H9 (cell line): ENCODE measurements around the gene TRPM3. TPM values are rescaled to one million over a fixed set of nuclear protein-coding genes. Genes with fewer than 3 reads are reported as not detected.

Experiments used
- DNase-seq: peaks from one replicate; pipeline ENCODE4 v3.0.0-alpha.2; 2017
- H2AFZ ChIP-seq: one replicate; pipeline ENCODE4 v1.6.1; 2013; ENCODE audit warnings: mild to moderate bottlenecking, low read length, control low read depth, moderate library complexity
- H2AK5ac ChIP-seq: 2 replicates; pipeline ENCODE4 v1.6.1; 2013; ENCODE audit warnings: low read length, control low read depth, mixed read lengths; ENCODE audit not compliant: insufficient read length
- H2BK120ac ChIP-seq: one replicate; pipeline ENCODE4 v1.6.1; 2013; ENCODE audit warnings: low read depth, mild to moderate bottlenecking, low read length, control low read depth, inconsistent platforms; ENCODE audit not compliant: poor library complexity, severe bottlenecking
- H2BK12ac ChIP-seq: 2 replicates; pipeline ENCODE4 v1.6.1; 2013; ENCODE audit warnings: low read length, control low read depth, mixed read lengths, low read depth; ENCODE audit not compliant: insufficient read length
- H2BK15ac ChIP-seq: 2 replicates; pipeline ENCODE4 v1.6.1; 2013; ENCODE audit warnings: low read depth, low read length, control low read depth
- H2BK20ac ChIP-seq: one replicate; pipeline ENCODE4 v1.6.1; 2013; ENCODE audit warnings: low read depth, mild to moderate bottlenecking, low read length, control low read depth, inconsistent platforms; ENCODE audit not compliant: poor library complexity, severe bottlenecking
- H2BK5ac ChIP-seq: 2 replicates; pipeline ENCODE4 v1.6.1; 2013; ENCODE audit warnings: low read length, control low read depth, mixed read lengths; ENCODE audit not compliant: insufficient read length
- H3K14ac ChIP-seq: 2 replicates; pipeline ENCODE4 v1.6.1; 2013; ENCODE audit warnings: low read length, control low read depth; ENCODE audit not compliant: insufficient read depth
- H3K18ac ChIP-seq: 2 replicates; pipeline ENCODE4 v1.6.1; 2013; ENCODE audit warnings: low read depth, mild to moderate bottlenecking, mixed read lengths, low read length, control low read depth; ENCODE audit not compliant: insufficient read length
- H3K23ac ChIP-seq: 2 replicates; pipeline ENCODE4 v1.6.1; 2013; ENCODE audit warnings: low read length, control low read depth, mixed read lengths, low read depth; ENCODE audit not compliant: insufficient read length
- H3K23me2 ChIP-seq: 2 replicates; pipeline ENCODE4 v1.6.1; 2013; ENCODE audit warnings: low read depth, mild to moderate bottlenecking, mixed read lengths, low read length, control low read depth; ENCODE audit not compliant: insufficient read length, poor library complexity, severe bottlenecking
- H3K27ac ChIP-seq: 2 replicates; pipeline ENCODE4 v1.5.1; 2013; ENCODE audit warnings: low read length, control low read depth, mixed read lengths, low read depth; ENCODE audit not compliant: insufficient read length
- H3K27me3 ChIP-seq: 2 replicates; pipeline ENCODE4 v1.6.1; 2013; ENCODE audit warnings: low read length, control low read depth, inconsistent platforms; ENCODE audit not compliant: insufficient read depth
- H3K4ac ChIP-seq: 2 replicates; pipeline ENCODE4 v1.6.1; 2013; ENCODE audit warnings: low read depth, mild to moderate bottlenecking, control low read depth, inconsistent platforms, low read length, moderate library complexity
- H3K4me1 ChIP-seq: 2 replicates; pipeline ENCODE4 v1.6.1; 2013; ENCODE audit warnings: low read length, control low read depth, inconsistent platforms; ENCODE audit not compliant: insufficient read depth
- H3K4me2 ChIP-seq: 2 replicates; pipeline ENCODE4 v1.6.1; 2013; ENCODE audit warnings: low read length, control low read depth, mixed read lengths; ENCODE audit not compliant: insufficient read length, insufficient read depth
- H3K56ac ChIP-seq: 2 replicates; pipeline ENCODE4 v1.6.1; 2013; ENCODE audit warnings: low read depth, mild to moderate bottlenecking, mixed read lengths, low read length, control low read depth; ENCODE audit not compliant: insufficient read length
- H3K79me1 ChIP-seq: 2 replicates; pipeline ENCODE4 v1.6.1; 2013; ENCODE audit warnings: low read depth, mild to moderate bottlenecking, moderate library complexity, low read length, control low read depth, inconsistent platforms; ENCODE audit not compliant: insufficient read depth, poor library complexity, severe bottlenecking
- H3K79me2 ChIP-seq: 2 replicates; pipeline ENCODE4 v1.6.1; 2013; ENCODE audit warnings: low read length, control low read depth, inconsistent platforms; ENCODE audit not compliant: insufficient read depth
- H3K9ac ChIP-seq: 2 replicates; pipeline ENCODE4 v1.6.1; 2013; ENCODE audit warnings: low read length, control low read depth, mixed read lengths; ENCODE audit not compliant: insufficient read length; ENCODE audit errors: extremely low read depth
- H3K9me3 ChIP-seq: one replicate; pipeline ENCODE4 v1.6.1; 2013; ENCODE audit warnings: low read depth, low read length, inconsistent platforms; ENCODE audit not compliant: control insufficient read depth
- H3T11ph ChIP-seq: one replicate; pipeline ENCODE4 v1.6.1; 2013; ENCODE audit warnings: mild to moderate bottlenecking, low read length, control low read depth, inconsistent platforms
- H4K20me1 ChIP-seq: one replicate; pipeline ENCODE4 v1.6.1; 2013; ENCODE audit not compliant: control insufficient read depth, insufficient read length, insufficient read depth
- H4K5ac ChIP-seq: 2 replicates; pipeline ENCODE4 v1.6.1; 2013; ENCODE audit warnings: low read depth, mild to moderate bottlenecking, mixed read lengths, low read length, control low read depth; ENCODE audit not compliant: insufficient read length
- H4K8ac ChIP-seq: replicated peaks from 2 replicates; pipeline ENCODE4 v1.6.1; 2013; ENCODE audit warnings: low read length, control low read depth, mixed read lengths, low read depth; ENCODE audit not compliant: insufficient read length
- H4K91ac ChIP-seq: 2 replicates; pipeline ENCODE4 v1.6.1; 2013; ENCODE audit warnings: low read depth, mild to moderate bottlenecking, moderate library complexity, mixed read lengths, low read length, control low read depth; ENCODE audit not compliant: insufficient read length
- H3K27ac Mint-ChIP-seq, 3 experiments: 2 replicates in 2 of 3; 3 replicates in 1 of 3; pipeline ENCODE4 v1.8.0; 2020 to 2021; ENCODE audit warnings: mixed read lengths in 3 of 3, mild to moderate bottlenecking in 1 of 3, moderate library complexity in 1 of 3
- H3K27me3 Mint-ChIP-seq: 2 replicates; pipeline ENCODE4 v1.8.0; 2021; ENCODE audit warnings: low read depth, mild to moderate bottlenecking, moderate library complexity, mixed read lengths
- H3K36me3 Mint-ChIP-seq, 3 experiments: 2 replicates in 2 of 3; 3 replicates in 1 of 3; pipeline ENCODE4 v1.8.0; 2020 to 2021; ENCODE audit warnings: low read depth in 3 of 3, mixed read lengths in 3 of 3; ENCODE audit not compliant: insufficient read depth in 1 of 3
- H3K4me1 Mint-ChIP-seq, 2 experiments: 2 replicates each; pipeline ENCODE4 v1.8.0; 2020; ENCODE audit warnings: mixed read lengths in 2 of 2
- H3K4me3 Mint-ChIP-seq, 2 experiments: 2 replicates in 1 of 2; 3 replicates in 1 of 2; pipeline ENCODE4 v1.8.0; 2020 to 2021; ENCODE audit warnings: mild to moderate bottlenecking in 2 of 2, mixed read lengths in 2 of 2, moderate library complexity in 1 of 2
- H3K9me3 Mint-ChIP-seq, 2 experiments: 2 replicates in 1 of 2; 3 replicates in 1 of 2; pipeline ENCODE4 v1.8.0; 2020; ENCODE audit warnings: mild to moderate bottlenecking in 2 of 2, mixed read lengths in 2 of 2, moderate library complexity in 1 of 2
- CTCF ChIP-seq: fragments of 200-600 bp; sonication (generic); conservative IDR thresholded peaks from 3 replicates; pipeline ENCODE4 v1.8.0; 2021; ENCODE audit warnings: antibody characterized with exemption, mild to moderate bottlenecking
- WGBS: extraction: QIAGEN DNeasy Blood & Tissue Kit; methylation state at CpG from one replicate; pipeline ENCODE4 v1.1.7; 2013; ENCODE audit warnings: missing lambda C conversion rate, low lambda C conversion rate, mixed read lengths; ENCODE audit not compliant: insufficient read length; ENCODE audit errors: extremely low coverage; 5-methylcytosine and 5-hydroxymethylcytosine counted together
- total RNA-seq: library from RNA; stranded (reverse); gene quantifications from 2 replicates; pipeline ENCODE4 v1.2.1, GENCODE V29; 2021

The TRPM3 gene
- total RNA-seq, 1 experiment from 2014 or later = 10.3 TPM

- Mint-ChIP-seq H3K27ac (no peak overlapping the region), H3K9me3 (no peaks in the 10 kb centered on the region), H3K36me3 (no peaks in the 10 kb centered on the region), H3K4me3 (no peak overlapping the region), H3K27me3 (no peaks in the 10 kb centered on the region; the same call in 1 of the 2 replicates), H3K4me1 (peaks cover 14 to 18% of the 10 kb centered on the region in 2 experiments)
- no CpG with 5 or more reads among the region's 3 CpGs for WGBS
- Histone ChIP-seq H2BK20ac (no peak overlapping the region), H3K4me1 (no peaks in the 10 kb centered on the region), H2BK5ac (no peak overlapping the region), H3K9me3 (no peaks in the 10 kb centered on the region), H2AK5ac (no peak overlapping the region), H3K27me3 (no peaks in the 10 kb centered on the region; the same call in 1 of the 2 replicates), H3T11ph (no peak overlapping the region), H3K4me2 (no peak overlapping the region), H4K91ac (no peak overlapping the region), H4K20me1 (no peaks in the 10 kb centered on the region), H3K27ac (no peak overlapping the region), H2BK120ac (no peak overlapping the region), H2AFZ (no peak overlapping the region), H3K79me1 (no peaks in the 10 kb centered on the region), H3K18ac (no peak overlapping the region), H3K23ac (no peak overlapping the region), H3K14ac (no peak overlapping the region), H3K9ac (no peak overlapping the region), H4K5ac (no peak overlapping the region), H3K56ac (no peak overlapping the region), H3K79me2 (no peaks in the 10 kb centered on the region), H2BK12ac (no peak overlapping the region), H4K8ac (no peak overlapping the region), H3K4ac (no peak overlapping the region), H2BK15ac (no peak overlapping the region), H3K23me2 (no peaks in the 10 kb centered on the region)
- no peak for TF ChIP-seq CTCF
- DNase-seq = no peak
Observed at GRCh38 chr9:70561786-70562395, 559.5 kb downstream of the TRPM3 start.
